K562 (cell line): Measurements from ENCODE around the gene MFSD12. TPM values are rescaled to one million over a fixed set of nuclear protein-coding genes. Genes with fewer than 3 reads are reported as not detected.

ENCODE experiments used
- ATAC-seq: fragments of 200-7000 bp; cut with Tn5 transposase; 3 replicates; pipeline ENCODE4 v1.9.1; 2020; ENCODE audit warnings: moderate library complexity
- BruUV-seq: library from RNA; stranded (reverse); fragments of 400-500 nt; replicated peaks from 2 replicates; lab custom pipeline; 2021; lab: Mats Ljungman, UMichigan
- CTCF ChIA-PET: fragments of 300-600 bp; formaldehyde crosslinking; extraction: SDS; loops from one replicate; lab custom pipeline; 2021; ENCODE audit warnings: low intra/inter-chr PET ratio; lab: Yijun Ruan, JAX
- POLR2A ChIA-PET: fragments of 300-600, 350-650 bp; sonication (Branson Sonifier 250); formaldehyde crosslinking; extraction: SDS; loops from one replicate; lab custom pipeline; 2021; ENCODE audit warnings: antibody characterized with exemption, inconsistent platforms; lab: Yijun Ruan, JAX
- DNase-seq, 4 experiments: peaks; one replicate each; pipeline versions ENCODE4 v3.0.0 to v3.0.0-alpha.2; 2011 to 2018; ENCODE audit warnings: low spot score in 3 of 4, mixed read lengths in 3 of 4; ENCODE audit errors: extremely low read depth in 1 of 4
- FAIRE-seq: peaks from 2 replicates; lab custom pipeline; 2011; peaks lifted over from hg19 to GRCh38; lab: Jason Lieb, UNC
- H2AFZ ChIP-seq: 2 replicates; pipeline ENCODE4 v1.6.0; 2011; ENCODE audit warnings: low read depth, low read length, control low read depth, inconsistent platforms
- H3K27ac ChIP-seq: fragments of 200-600 bp; 3 replicates; pipeline ENCODE4 v1.8.0; 2011; ENCODE audit warnings: low read depth, mild to moderate bottlenecking, control low read depth, inconsistent platforms, low read length, moderate library complexity, mixed read lengths; ENCODE audit errors: extremely low read depth
- H3K27me3 ChIP-seq, 2 experiments: fragments of 300-600 bp in 1 of 2; 2 replicates in 1 of 2; 3 replicates in 1 of 2; pipeline versions ENCODE4 v1.6.0 to v1.8.0; 2011; ENCODE audit warnings: inconsistent platforms in 2 of 2, low read length in 2 of 2, mild to moderate bottlenecking in 1 of 2, mixed read lengths in 1 of 2, moderate library complexity in 1 of 2; ENCODE audit not compliant: control insufficient read depth in 2 of 2, insufficient read depth in 2 of 2
- H3K36me3 ChIP-seq: fragments of 300-600 bp; 3 replicates; pipeline ENCODE4 v1.8.0; 2011; ENCODE audit warnings: mild to moderate bottlenecking, low read length, inconsistent platforms; ENCODE audit not compliant: control insufficient read depth, insufficient read depth
- H3K4me1 ChIP-seq, 2 experiments: fragments of 200-600 bp in 1 of 2; replicated peaks in 1 of 2; 2 replicates in 1 of 2; 3 replicates in 1 of 2; pipeline versions ENCODE4 v1.5.1 to v1.8.0; 2011; ENCODE audit warnings: inconsistent platforms in 2 of 2, low read length in 2 of 2, mild to moderate bottlenecking in 1 of 2, mixed read lengths in 1 of 2, moderate library complexity in 1 of 2; ENCODE audit not compliant: control insufficient read depth in 2 of 2, insufficient read depth in 2 of 2
- H3K4me2 ChIP-seq: 2 replicates; pipeline ENCODE4 v1.6.1; 2011; ENCODE audit warnings: low read length, control low read depth, inconsistent platforms, mixed read lengths; ENCODE audit not compliant: insufficient read depth
- H3K4me3 ChIP-seq: fragments of 200-600 bp; sonication (generic), shearing (Covaris generic); 2 replicates; pipeline ENCODE4 v1.5.1; 2016; ENCODE audit warnings: control low read depth, inconsistent platforms
- H3K79me2 ChIP-seq: fragments of 200-600 bp; 3 replicates; pipeline ENCODE4 v1.8.0; 2011; ENCODE audit warnings: low read length, inconsistent platforms; ENCODE audit not compliant: control insufficient read depth, insufficient read depth
- H3K9ac ChIP-seq, 2 experiments: 2 replicates each; pipeline versions ENCODE4 v1.6.0 to v1.6.1; 2011; ENCODE audit warnings: low read depth in 2 of 2, low read length in 2 of 2, control low read depth in 1 of 2, inconsistent platforms in 1 of 2, mild to moderate bottlenecking in 1 of 2, mixed read lengths in 1 of 2; ENCODE audit not compliant: insufficient read depth in 1 of 2
- H3K9me1 ChIP-seq: one replicate; pipeline ENCODE4 v1.6.0; 2011; ENCODE audit warnings: inconsistent platforms, mild to moderate bottlenecking, low read length, moderate library complexity; ENCODE audit not compliant: control insufficient read depth, insufficient read depth
- H3K9me3 ChIP-seq: replicated peaks from 2 replicates; pipeline ENCODE4 v1.5.1; 2011; ENCODE audit warnings: low read depth, low read length, inconsistent platforms; ENCODE audit not compliant: control insufficient read depth, insufficient read depth
- H4K20me1 ChIP-seq: replicated peaks from 2 replicates; pipeline ENCODE4 v1.6.1; 2011; ENCODE audit warnings: low read length, inconsistent platforms, mixed read lengths; ENCODE audit not compliant: control insufficient read depth, insufficient read depth
- CC2D1A ChIP-seq: fragments of 450-650 bp; IDR thresholded peaks from 2 replicates; pipeline ENCODE4 v1.6.1; 2017; ENCODE audit warnings: mild to moderate bottlenecking
- DEAF1 ChIP-seq: fragments of 450-650 bp; formaldehyde crosslinking; IDR thresholded peaks from 2 replicates; pipeline ENCODE4 v1.4.0; 2020; ENCODE audit warnings: mild to moderate bottlenecking, moderate library complexity
- ETV1 ChIP-seq: fragments of 450-650 bp; conservative IDR thresholded peaks from 2 replicates; pipeline ENCODE4 v1.6.1; 2016; ENCODE audit warnings: missing genetic modification characterization, control low read depth, low read depth, missing compliant biosample characterization
- FOXA3 ChIP-seq, 2 experiments: fragments of 450-650 bp in 1 of 2; sonication (generic) in 1 of 2; formaldehyde crosslinking; IDR thresholded peaks in 1 of 2; conservative IDR thresholded peaks in 1 of 2; 2 replicates each; pipeline versions ENCODE4 v1.4.0 to v1.8.0; 2020 to 2022; ENCODE audit warnings: mild to moderate bottlenecking in 2 of 2, missing genetic modification reagents in 1 of 2
- KAT7 ChIP-seq: sonication (generic); formaldehyde crosslinking; IDR thresholded peaks from 2 replicates; pipeline ENCODE4 v1.8.0; 2022; ENCODE audit warnings: missing genetic modification reagents, mild to moderate bottlenecking, borderline replicate concordance
- KDM5B ChIP-seq: fragments of 200-600 bp; sonication (generic); IDR thresholded peaks from 2 replicates; pipeline ENCODE4 v1.6.1; 2012; ENCODE audit warnings: low read depth, mild to moderate bottlenecking, moderate library complexity, low read length, control low read depth, inconsistent platforms; ENCODE audit not compliant: insufficient replicate concordance
- LEF1 ChIP-seq: fragments of 450-650 bp; IDR thresholded peaks from 2 replicates; pipeline ENCODE4 v1.6.1; 2016; ENCODE audit warnings: mild to moderate bottlenecking
- PCBP1 ChIP-seq: fragments of 200-400 bp; formaldehyde crosslinking; IDR thresholded peaks from 2 replicates; pipeline ENCODE4 v1.6.1; 2018; ENCODE audit warnings: mild to moderate bottlenecking, low read depth, low read length; ENCODE audit not compliant: poor library complexity, severe bottlenecking
- PURB ChIP-seq: sonication (generic); formaldehyde crosslinking; IDR thresholded peaks from 2 replicates; pipeline ENCODE4 v1.9.0; 2021; ENCODE audit warnings: low read depth, mild to moderate bottlenecking, missing genetic modification reagents
- RB1 ChIP-seq: fragments of 450-650 bp; IDR thresholded peaks from 2 replicates; pipeline ENCODE4 v1.6.1; 2017; ENCODE audit warnings: low read depth, mild to moderate bottlenecking
- YY1 ChIP-seq, 3 experiments: IDR thresholded peaks; 2 replicates each; pipeline ENCODE4 v1.6.1; 2011; ENCODE audit warnings: low read length in 2 of 3, mild to moderate bottlenecking in 2 of 3, moderate library complexity in 2 of 3, borderline replicate concordance in 1 of 3, control low read depth in 1 of 3, low read depth in 1 of 3; ENCODE audit not compliant: insufficient read depth in 3 of 3, insufficient replicate concordance in 2 of 3, control insufficient read depth in 1 of 3, insufficient read length in 1 of 3; ENCODE audit errors: extremely low read depth in 1 of 3
- ZNF140 ChIP-seq: fragments of 250-450 bp; sonication (Bioruptor Pico); IDR thresholded peaks from 2 replicates; pipeline ENCODE4 v1.8.0; 2021; ENCODE audit warnings: moderate library complexity, mild to moderate bottlenecking, inconsistent platforms
- ZNF740 ChIP-seq, 3 experiments: fragments of 200-800 bp in 1 of 3; sonication (Bioruptor generic) in 1 of 3; sonication (generic) in 1 of 3; formaldehyde crosslinking in 1 of 3; IDR thresholded peaks; 2 replicates each; pipeline versions ENCODE4 v1.6.1 to v1.8.0; 2016 to 2022; ENCODE audit warnings: mild to moderate bottlenecking in 2 of 3, missing compliant biosample characterization in 2 of 3, missing genetic modification characterization in 2 of 3, missing genetic modification reagents in 1 of 3
- WGBS: fragments of 100-300 bp; shearing (Covaris generic); methylation state at CpG from one replicate; pipeline ENCODE4 v1.1.6; 2016; ENCODE audit warnings: low coverage, mixed read lengths; ENCODE audit not compliant: insufficient coverage; ENCODE audit errors: missing lambda C conversion rate; 5-methylcytosine and 5-hydroxymethylcytosine counted together
- in situ Hi-C: fragments of 300-500 bp; cut with MboI; formaldehyde crosslinking; loops from 4 replicates; pipeline ENCODE4 v1.15.0; 2018; ENCODE audit warnings: inconsistent platforms, mixed read lengths
- intact Hi-C: fragments of 100-400 bp; cut with micrococcal nuclease; formaldehyde crosslinking; loops from 2 replicates; pipeline ENCODE4 v1.14.2; 2022
- polyA plus RNA-seq, 8 experiments: library from polyadenylated mRNA; depleted of rRNA in 4 of 8; stranded (reverse) in 5 of 8; unstranded in 3 of 8; fragments of >200 nt; fragmentation: Nextera tagmentation in 2 of 8; fragmentation: Illumina TruSeq in 1 of 8; extraction: Ambion mirVana in 2 of 8; extraction: Trizol in 1 of 8; gene quantifications; 2 replicates each; pipeline versions ENCODE4 v1.2.1 to v1.2.3, GENCODE V29; 2011 to 2014; ENCODE audit warnings: inconsistent platforms in 1 of 8, missing spikeins in 1 of 8
- total RNA-seq, 7 experiments: library from RNA; depleted of rRNA in 6 of 7; stranded (reverse); fragments of >200 nt in 6 of 7; fragmentation: Illumina TruSeq in 2 of 7; extraction: Trizol in 2 of 7; gene quantifications; 2 replicates each; pipeline versions ENCODE4 v1.2.1 to v1.2.3, GENCODE V29; 2011 to 2021; ENCODE audit warnings: low replicate concordance in 1 of 7

MFSD12 gene
- total and polyA plus RNA-seq, 9 of the 15 experiments (the other 6 are each of a cell fraction or from before 2014, with no cell fraction given) = 0.69 to 112 (median 31.8) TPM

GRCh38 chr19:3586707-3587346 is 29.4 kb upstream of the MFSD12 start (continued):
- TF ChIP-seq YY1 (IDR thresholded peaks at IDR 0.05; ENCODE audit: borderline replicate concordance in 1 of 3, control insufficient read depth in 1 of 3, extremely low read depth in 1 of 3, insufficient read depth in 3 of 3, insufficient read length in 1 of 3, insufficient replicate concordance in 2 of 3, low read depth in 1 of 3, low read length in 2 of 3) (no peak), CC2D1A (no peak)

- DNase-seq = peak; percentile 62 to 74 (median 71)
- peak overlapping the region; percentile 63 for H3K4me2 ChIP-seq
- peak; percentile 50; the same call in 1 of the 2 replicates for TF ChIP-seq RB1
- no peak for TF ChIP-seq FOXA3 (CRISPR knock-in tag; conservative IDR thresholded peaks at IDR 0.05 in 1 of 2, IDR thresholded peaks at IDR 0.05 in 1 of 2)
- TF ChIP-seq CC2D1A = peak; percentile 83; the same call in 1 of the 2 replicates
- TF ChIP-seq PCBP1 = peak; percentile 47
- no peak for TF ChIP-seq PURB (CRISPR knock-in tag)
- no peak for TF ChIP-seq LEF1
- no peak for TF ChIP-seq ZNF140 (CRISPR knock-in tag)
- no peak for TF ChIP-seq ETV1
- peak; percentile 30; the same call in 1 of the 2 replicates for TF ChIP-seq DEAF1
- no peak for TF ChIP-seq ZNF740 (CRISPR knock-in tag; IDR thresholded peaks at IDR 0.05)
- peak in 1 of 2 experiments; percentile 45; a peak in 1 of 4 replicates for TF ChIP-seq ZNF740 (tag; IDR thresholded peaks at IDR 0.05)
- TF ChIP-seq KAT7 (CRISPR knock-in tag) = no peak
- no peak for TF ChIP-seq KDM5B
Observed at GRCh38 chr19:3586127-3586626, 28.8 kb upstream of the MFSD12 start.

More at GRCh38 chr19:3586127-3586626, 28.8 kb upstream of the MFSD12 start:
- Histone ChIP-seq H3K9me1 (no peaks in the 10 kb centered on the region), H3K27ac (no peak overlapping the region; the same call in 2 of the 3 replicates), H3K4me3 (peak overlapping the region; percentile 42), H3K36me3 (no peaks in the 10 kb centered on the region), H3K27me3 (no peaks in the 10 kb centered on the region), H4K20me1 (no peaks in the 10 kb centered on the region), H3K79me2 (no peaks in the 10 kb centered on the region), H3K4me1 (peaks cover 0 to 26% of the 10 kb centered on the region in 2 experiments; a peak in 2 of 5 replicates), H2AFZ (peak overlapping the region; percentile 97), H3K9ac (peak overlapping the region; percentile 63 to 85; a peak in 3 of 4 replicates), H3K9me3 (0 out of 2 replicates have a peak, but pooled peaks cover 4% of the 10 kb centered on the region)
- no peak for FAIRE-seq
- intact Hi-C loops (loop anchor here (1.0 kb wide), 1 partner anchor 32 kb away; no protein-coding TSS in a partner anchor), in situ Hi-C loops (no loop called here)
- POLR2A ChIA-PET = interaction anchor here (0.6 to 1.3 kb wide), 3 partner anchors 9 to 36 kb away, joined by 3 to 4 read pairs (median 3); no protein-coding TSS in a partner anchor
- WGBS = 21% methylated on average over 11 of the region's 16 CpGs
- peak; percentile 82 for ATAC-seq
- no TSS peak for BruUV-seq
- CTCF ChIA-PET = interaction anchor here (0.6 kb wide), 3 partner anchors 36 to 119 kb away, joined by 3 to 8 read pairs (median 3); no protein-coding TSS in a partner anchor
